Left ventricle myocardium inferior (tissue), 1 donor: ENCODE measurements around the gene CCNJL. TPM values are rescaled to one million over a fixed set of nuclear protein-coding genes. Genes with fewer than 3 reads are reported as not detected.

ENCODE experiments used
- total RNA-seq: library from RNA; stranded (reverse); fragmentation: NEBNext Ultra II Directional; extraction: Animal tissue kit (Norgen Biotek cat#: 25700); gene quantifications from one replicate; pipeline ENCODE4 v1.2.1, GENCODE V29; 2021
- donor health status: DM: no; HTN: yes; CAD: no; lungs with severe emphysema.

CCNJL gene
- total RNA-seq, 1 donor from 2014 or later, result 6.5 TPM

Other genes starting within 250 kb of the CCNJL start
- gene PWWP2A, start 193.1 kb downstream of the CCNJL start, total RNA-seq, result 9.9 TPM
- 1.6 TPM for gene FABP6, start 83.1 kb downstream of the CCNJL start, total RNA-seq
- 1.4 TPM for gene C1QTNF2, start 58.1 kb upstream of the CCNJL start, total RNA-seq
- gene FAM200C, start 87.5 kb upstream of the CCNJL start, total RNA-seq, result 4.9 TPM
- gene SLU7, start 106.5 kb upstream of the CCNJL start, total RNA-seq, result 56.2 TPM
- 0.88 TPM for gene PTTG1, start 109.3 kb upstream of the CCNJL start, total RNA-seq